GM23338 (cell line): ENCODE results near the gene NSG1. TPM values are rescaled to one million over a fixed set of nuclear protein-coding genes. Genes with fewer than 3 reads are reported as not detected.

Experiments
- ATAC-seq: fragments of 200-7000 bp; cut with Tn5 transposase; 3 replicates; pipeline ENCODE4 v1.9.1; 2020
- DNase-seq: peaks from one replicate; pipeline ENCODE4 v3.0.0-alpha.2; 2015; ENCODE audit warnings: low spot score
- H2AFZ ChIP-seq: fragments of 200-600 bp; sonication (generic); 2 replicates; pipeline ENCODE4 v1.8.0; 2016; ENCODE audit warnings: antibody characterized with exemption, mild to moderate bottlenecking, moderate library complexity
- H3F3A ChIP-seq: fragments of 200-600 bp; sonication (generic); replicated peaks from 2 replicates; pipeline ENCODE4 v1.8.0; 2017; ENCODE audit warnings: antibody characterized with exemption, mixed run types, low read depth
- H3K27ac ChIP-seq: fragments of 200-600 bp; sonication (generic); 2 replicates; pipeline ENCODE4 v1.6.1; 2016; ENCODE audit warnings: low read depth
- H3K27me3 ChIP-seq: fragments of 200-600 bp; sonication (generic); 2 replicates; pipeline ENCODE4 v1.8.0; 2016; ENCODE audit warnings: mild to moderate bottlenecking, mixed run types, moderate library complexity; ENCODE audit not compliant: insufficient read depth
- H3K36me3 ChIP-seq: fragments of 200-600 bp; sonication (generic); 2 replicates; pipeline ENCODE4 v1.8.0; 2016; ENCODE audit warnings: mild to moderate bottlenecking; ENCODE audit not compliant: insufficient read depth
- H3K4me1 ChIP-seq: fragments of 200-600 bp; sonication (generic); 2 replicates; pipeline ENCODE4 v1.8.0; 2016; ENCODE audit warnings: mild to moderate bottlenecking, moderate library complexity; ENCODE audit not compliant: insufficient read depth
- H3K4me2 ChIP-seq: fragments of 200-600 bp; sonication (generic); 2 replicates; pipeline ENCODE4 v1.7.1; 2017; ENCODE audit warnings: mixed run types
- H3K4me3 ChIP-seq: fragments of 200-600 bp; sonication (generic); 2 replicates; pipeline ENCODE4 v1.6.1; 2016; ENCODE audit warnings: mixed run types
- H3K79me2 ChIP-seq: fragments of 200-600 bp; sonication (generic); replicated peaks from 2 replicates; pipeline ENCODE4 v1.8.0; 2017; ENCODE audit warnings: mild to moderate bottlenecking; ENCODE audit not compliant: insufficient read depth
- H3K9me2 ChIP-seq: fragments of 200-600 bp; sonication (generic); 2 replicates; pipeline ENCODE4 v1.8.0; 2017; ENCODE audit not compliant: insufficient read depth
- H4K20me1 ChIP-seq: fragments of 200-600 bp; sonication (generic); replicated peaks from 2 replicates; pipeline ENCODE4 v1.8.0; 2017; ENCODE audit warnings: mild to moderate bottlenecking; ENCODE audit not compliant: insufficient read depth
- H3K27ac Mint-ChIP-seq: 2 replicates; pipeline ENCODE4 v1.8.0; 2020; ENCODE audit warnings: inconsistent platforms, mild to moderate bottlenecking, moderate library complexity, mixed read lengths
- H3K27me3 Mint-ChIP-seq: 3 replicates; pipeline ENCODE4 v1.8.0; 2022; ENCODE audit warnings: low read depth, mild to moderate bottlenecking, moderate library complexity, mixed read lengths, inconsistent platforms; ENCODE audit not compliant: insufficient read depth, poor library complexity
- H3K36me3 Mint-ChIP-seq: 3 replicates; pipeline ENCODE4 v1.8.0; 2021; ENCODE audit warnings: low read depth, mild to moderate bottlenecking, inconsistent platforms, moderate library complexity, mixed read lengths
- H3K4me1 Mint-ChIP-seq: 3 replicates; pipeline ENCODE4 v1.8.0; 2020; ENCODE audit warnings: mild to moderate bottlenecking, inconsistent platforms, mixed read lengths
- H3K4me3 Mint-ChIP-seq: 3 replicates; pipeline ENCODE4 v1.8.0; 2021; ENCODE audit warnings: moderate library complexity, mild to moderate bottlenecking, inconsistent platforms, mixed read lengths
- H3K9me3 Mint-ChIP-seq: 3 replicates; pipeline ENCODE4 v1.8.0; 2020; ENCODE audit warnings: moderate library complexity, mild to moderate bottlenecking, inconsistent platforms, mixed read lengths
- CREB1 ChIP-seq: fragments of 250-450 bp; sonication (Bioruptor Pico); IDR thresholded peaks from 2 replicates; pipeline ENCODE4 v1.5.0; 2020; ENCODE audit warnings: low read depth, mild to moderate bottlenecking, moderate library complexity
- CTCF ChIP-seq, 2 experiments: fragments of 200-600 bp in 1 of 2; sonication (generic) in 1 of 2; conservative IDR thresholded peaks; 2 replicates each; pipeline versions ENCODE4 v1.5.1 to v1.6.1; 2016 to 2017; ENCODE audit warnings: antibody characterized with exemption in 2 of 2, low read depth in 2 of 2, mild to moderate bottlenecking in 2 of 2, moderate library complexity in 1 of 2
- ETS1 ChIP-seq: IDR thresholded peaks from 2 replicates; pipeline ENCODE4 v1.6.1; 2016; ENCODE audit warnings: antibody characterized with exemption
- EZH2 ChIP-seq: fragments of 200-600 bp; sonication (generic); IDR thresholded peaks from one replicate; pipeline ENCODE4 v1.8.0; 2017; ENCODE audit warnings: antibody characterized with exemption, mild to moderate bottlenecking, low read depth; ENCODE audit not compliant: unreplicated experiment
- EZH2phosphoT487 ChIP-seq: fragments of 200-600 bp; sonication (generic); IDR thresholded peaks from one replicate; pipeline ENCODE4 v1.8.1; 2018; ENCODE audit warnings: antibody characterized with exemption; ENCODE audit not compliant: unreplicated experiment
- JUNB ChIP-seq: IDR thresholded peaks from one replicate; pipeline ENCODE4 v1.6.1; 2016; ENCODE audit warnings: antibody characterized with exemption; ENCODE audit not compliant: unreplicated experiment
- NANOG ChIP-seq: IDR thresholded peaks from 2 replicates; pipeline ENCODE4 v1.6.1; 2016; ENCODE audit warnings: antibody characterized with exemption, borderline replicate concordance
- POLR2AphosphoS5 ChIP-seq: IDR thresholded peaks from 2 replicates; pipeline ENCODE4 v1.6.1; 2016; ENCODE audit warnings: antibody characterized with exemption, low read depth
- REST ChIP-seq: IDR thresholded peaks from one replicate; pipeline ENCODE4 v1.6.1; 2018; ENCODE audit warnings: antibody characterized with exemption; ENCODE audit not compliant: unreplicated experiment
- ZNF331 ChIP-seq: fragments of 250-450 bp; sonication (Bioruptor Pico); IDR thresholded peaks from 2 replicates; pipeline ENCODE4 v1.5.0; 2020; ENCODE audit warnings: low read depth, mild to moderate bottlenecking, moderate library complexity
- polyA plus RNA-seq: library from polyadenylated mRNA; unstranded; fragments of >200 nt; fragmentation: Nextera tagmentation; extraction: Ambion mirVana; gene quantifications from 2 replicates; pipeline ENCODE4 v1.2.1, GENCODE V29; 2016
- total RNA-seq: library from RNA; depleted of rRNA; stranded (reverse); fragments of >200 nt; shearing (Covaris generic); gene quantifications from 2 replicates; pipeline ENCODE4 v1.2.3, GENCODE V29; 2014

NSG1 gene
- total and polyA plus RNA-seq, 2 experiments from 2014 or later = 17.4 to 34.5 TPM

GRCh38 chr4:4364061-4364460, 22.8 kb upstream of the NSG1 start:
- Histone ChIP-seq H3K4me3 (no peak overlapping the region), H3K27me3 (no peaks in the 10 kb centered on the region), H3K36me3 (no peaks in the 10 kb centered on the region), H4K20me1 (no peaks in the 10 kb centered on the region), H3K79me2 (no peaks in the 10 kb centered on the region), H3K9me2 (peaks cover 18% of the 10 kb centered on the region; the same call in 1 of the 2 replicates), H3F3A (no peaks in the 10 kb centered on the region), H3K27ac (no peak overlapping the region), H2AFZ (0 out of 2 replicates have a peak overlapping the region, but pooled peaks have one; percentile 18), H3K4me2 (no peak overlapping the region), H3K4me1 (no peaks in the 10 kb centered on the region)
- Mint-ChIP-seq H3K27me3 (peaks cover 21% of the 10 kb centered on the region), H3K36me3 (peaks cover 6% of the 10 kb centered on the region; the same call in 1 of the 3 replicates), H3K4me3 (no peak overlapping the region; the same call in 2 of the 3 replicates), H3K4me1 (peaks cover 16% of the 10 kb centered on the region), H3K27ac (no peak overlapping the region), H3K9me3 (peaks cover 28% of the 10 kb centered on the region)
- TF ChIP-seq POLR2AphosphoS5 (no peak), ZNF331 (CRISPR knock-in tag) (no peak), NANOG (no peak), JUNB (no peak), REST (no peak), EZH2phosphoT487 (no peak), CREB1 (no peak), EZH2 (no peak), ETS1 (no peak)
- ATAC-seq (no peak), DNase-seq (no peak)

GRCh38 chr4:4364486-4365208, 22.3 kb upstream of the NSG1 start:
- Histone ChIP-seq H3K4me3 (no peak overlapping the region), H3K36me3 (no peaks in the 10 kb centered on the region), H4K20me1 (no peaks in the 10 kb centered on the region), H2AFZ (no peak overlapping the region), H3K79me2 (no peaks in the 10 kb centered on the region), H3K27ac (0 out of 2 replicates have a peak overlapping the region, but pooled peaks have one; percentile 57), H3K4me1 (no peaks in the 10 kb centered on the region), H3K9me2 (peaks cover 18% of the 10 kb centered on the region; the same call in 1 of the 2 replicates), H3K4me2 (no peak overlapping the region), H3K27me3 (no peaks in the 10 kb centered on the region), H3F3A (no peaks in the 10 kb centered on the region)
- no peak overlapping the region for H3K27ac Mint-ChIP-seq
- peaks cover 6% of the 10 kb centered on the region; the same call in 1 of the 3 replicates for H3K36me3 Mint-ChIP-seq
- ATAC-seq = peak; percentile 81
- peaks cover 28% of the 10 kb centered on the region for H3K9me3 Mint-ChIP-seq
- peak; percentile 77 for DNase-seq
- TF ChIP-seq EZH2phosphoT487 = no peak
- TF ChIP-seq CTCF (conservative IDR thresholded peaks at IDR 0.05; ENCODE audit: low read depth in 2 of 2) = no peak
- no peak for TF ChIP-seq ETS1
- peaks cover 16% of the 10 kb centered on the region for H3K4me1 Mint-ChIP-seq
- H3K4me3 Mint-ChIP-seq = no peak overlapping the region; the same call in 2 of the 3 replicates
- H3K27me3 Mint-ChIP-seq = peaks cover 21% of the 10 kb centered on the region
